ENCODE results near the gene LGALS4.
"Not testable (repeated sequence)": the region's sequence is repeated elsewhere in the genome, so short reads cannot be mapped to it uniquely, and the experiment has no call there.

LGALS4 gene

DNA sequence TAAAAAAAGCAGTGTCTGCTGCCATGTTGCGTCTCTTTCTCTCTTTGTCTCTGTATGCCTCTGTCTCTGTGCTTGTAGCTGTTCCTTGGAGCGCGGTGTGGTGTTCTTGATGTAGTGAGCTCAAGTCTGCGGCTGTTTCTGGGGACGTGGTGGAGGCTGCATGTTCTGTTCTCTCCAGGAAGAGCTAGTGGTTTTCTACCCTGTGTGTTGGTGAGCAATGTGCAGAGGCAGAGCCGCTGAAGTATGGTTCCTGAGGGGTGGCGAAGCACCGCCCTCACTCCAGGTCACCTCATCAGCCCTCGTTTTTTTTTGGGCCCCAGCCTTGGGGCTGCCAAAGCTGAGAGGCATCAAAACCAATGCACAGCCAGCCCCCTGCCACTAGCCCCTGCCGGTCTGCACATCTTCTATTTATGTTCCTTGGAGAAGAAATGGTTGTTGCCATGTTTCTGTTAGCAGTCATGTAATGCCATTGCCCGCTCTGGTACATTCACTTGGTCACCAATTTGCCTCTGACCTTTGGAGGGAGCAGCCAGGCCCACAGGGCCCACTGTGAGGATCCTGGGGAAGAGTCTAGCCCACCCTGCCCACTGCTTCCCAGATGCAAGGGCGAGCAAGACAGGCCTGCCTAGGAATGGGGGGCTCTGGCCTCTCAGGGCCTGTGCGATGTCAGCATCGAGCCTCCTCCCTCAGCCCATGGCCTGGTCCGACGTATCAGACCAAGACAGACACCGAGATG lies 29.9 kb upstream of the LGALS4 start:
- DNase-seq, result peak; percentile 64
- ATAC-seq, result peak; percentile 79

- DNase-seq (no peak), ATAC-seq (no peak)
Measured at GRCh38 chr19:38841787-38842438, 29.2 kb upstream of the LGALS4 start.

- DNase-seq (no peak), ATAC-seq (no peak)
Measured at GRCh38 chr19:38841180-38841766, 28.5 kb upstream of the LGALS4 start.

GRCh38 chr19:38840583-38840968 lies 27.8 kb upstream of the LGALS4 start:
- ATAC-seq, result no peak
- no peak for DNase-seq

GRCh38 chr19:38839816-38840582 lies 27.3 kb upstream of the LGALS4 start:
- ATAC-seq (no peak), DNase-seq (no peak)

DNA sequence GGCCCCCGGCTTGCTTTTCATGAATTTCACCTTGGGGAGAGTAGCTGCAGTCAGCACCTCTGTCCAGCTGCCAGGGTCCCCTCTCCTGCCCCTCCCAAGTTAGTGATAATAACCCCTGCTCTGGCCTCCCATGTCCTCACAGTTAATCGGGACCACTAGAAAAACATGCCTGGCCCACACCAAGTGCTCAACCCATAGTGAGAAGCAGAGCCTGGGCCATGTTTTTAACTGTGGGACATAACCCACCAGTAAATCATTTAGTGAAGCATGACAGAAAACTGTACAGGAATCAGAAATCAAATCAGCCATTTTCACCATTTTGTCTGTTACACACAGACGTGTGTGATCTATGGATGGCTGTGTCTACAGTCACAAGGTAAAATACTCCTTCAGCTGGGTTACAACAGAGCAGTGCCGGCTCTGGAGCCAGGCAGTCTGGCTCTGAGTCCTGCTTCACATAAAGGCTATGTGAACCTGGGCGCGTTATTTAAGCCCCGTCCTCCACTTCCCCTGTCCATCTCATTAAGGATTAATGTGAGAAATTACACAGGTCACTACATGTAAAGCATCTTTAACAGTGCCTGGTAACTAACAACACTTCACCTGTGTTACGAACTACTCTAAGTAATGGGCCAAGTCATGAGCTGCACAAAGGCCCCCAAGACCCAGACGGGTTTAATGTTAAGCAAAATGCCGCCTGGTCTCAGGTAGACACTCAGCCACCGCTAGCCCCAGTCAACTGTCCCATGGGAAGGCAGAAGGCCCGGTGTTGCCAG lies 26.4 kb upstream of the LGALS4 start:
- DNase-seq (no peak), ATAC-seq (no peak)

DNA sequence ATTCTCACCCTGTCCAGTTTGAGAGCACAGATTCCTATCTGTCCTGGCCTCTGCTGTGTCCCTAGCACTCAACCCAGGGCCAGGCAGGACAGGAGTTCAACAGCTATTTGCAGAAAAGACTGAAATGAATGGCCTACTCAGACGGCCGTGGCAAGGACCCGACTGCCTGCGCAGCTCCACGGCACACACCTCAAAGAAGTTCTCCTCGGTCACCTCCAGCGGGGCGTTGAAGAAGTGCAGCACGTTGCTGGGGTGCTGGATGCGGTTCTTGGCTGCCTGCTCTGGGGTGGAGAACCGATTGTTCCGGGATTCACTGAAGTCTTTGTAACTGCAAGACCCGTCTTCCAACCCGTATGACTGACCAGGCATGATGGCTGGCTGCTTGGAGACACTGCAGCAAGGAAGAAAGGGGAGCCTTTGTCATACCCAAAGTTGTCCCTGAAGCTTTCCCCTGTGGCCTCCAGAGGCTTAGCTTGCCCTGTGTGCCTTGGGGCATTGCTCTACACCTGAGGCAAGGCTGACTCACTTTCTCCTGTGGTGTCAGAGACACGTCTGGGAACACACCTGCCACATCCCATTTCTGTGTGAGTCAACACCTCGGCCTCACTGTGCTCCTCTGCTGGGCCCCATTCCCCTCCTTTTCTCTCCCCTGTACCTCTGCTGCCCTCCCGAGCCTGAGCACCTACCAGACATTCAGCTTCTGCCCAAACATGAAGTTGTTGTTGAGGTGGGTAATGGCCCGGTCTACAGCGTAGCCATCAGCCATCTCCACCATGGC lies 25.7 kb upstream of the LGALS4 start:
- peak; percentile 63 for DNase-seq

DNA sequence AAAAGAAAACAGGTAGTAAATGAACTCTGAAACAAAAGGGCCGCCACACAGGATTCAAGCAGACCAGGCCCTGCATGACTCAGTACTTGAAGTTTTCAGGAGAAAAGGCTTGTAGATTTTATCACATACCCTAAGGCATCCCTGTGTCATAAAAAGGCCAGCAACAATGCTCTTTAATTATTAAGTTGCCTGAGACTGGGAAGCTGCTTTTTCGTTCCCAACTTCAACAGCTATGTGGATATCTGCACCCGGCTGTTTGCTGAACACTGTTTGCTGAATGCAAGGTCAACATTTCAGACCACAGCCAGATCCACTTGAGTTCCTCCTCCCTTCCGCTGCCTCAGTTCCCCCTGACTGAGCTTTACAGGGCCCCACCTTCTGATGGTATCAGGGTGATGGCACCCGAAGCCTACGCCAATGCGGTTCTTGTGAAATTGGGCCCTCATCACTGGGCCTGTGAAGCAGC lies 24.9 kb upstream of the LGALS4 start:
- DNase-seq, result no peak
- ATAC-seq, result no peak

More for the DNA sequence above, 25.7 kb upstream of the LGALS4 start:
- peak; percentile 79 for ATAC-seq

- DNase-seq, result no peak
- ATAC-seq, result no peak
Measured at GRCh38 chr19:38836983-38837626, 24.4 kb upstream of the LGALS4 start.

DNA sequence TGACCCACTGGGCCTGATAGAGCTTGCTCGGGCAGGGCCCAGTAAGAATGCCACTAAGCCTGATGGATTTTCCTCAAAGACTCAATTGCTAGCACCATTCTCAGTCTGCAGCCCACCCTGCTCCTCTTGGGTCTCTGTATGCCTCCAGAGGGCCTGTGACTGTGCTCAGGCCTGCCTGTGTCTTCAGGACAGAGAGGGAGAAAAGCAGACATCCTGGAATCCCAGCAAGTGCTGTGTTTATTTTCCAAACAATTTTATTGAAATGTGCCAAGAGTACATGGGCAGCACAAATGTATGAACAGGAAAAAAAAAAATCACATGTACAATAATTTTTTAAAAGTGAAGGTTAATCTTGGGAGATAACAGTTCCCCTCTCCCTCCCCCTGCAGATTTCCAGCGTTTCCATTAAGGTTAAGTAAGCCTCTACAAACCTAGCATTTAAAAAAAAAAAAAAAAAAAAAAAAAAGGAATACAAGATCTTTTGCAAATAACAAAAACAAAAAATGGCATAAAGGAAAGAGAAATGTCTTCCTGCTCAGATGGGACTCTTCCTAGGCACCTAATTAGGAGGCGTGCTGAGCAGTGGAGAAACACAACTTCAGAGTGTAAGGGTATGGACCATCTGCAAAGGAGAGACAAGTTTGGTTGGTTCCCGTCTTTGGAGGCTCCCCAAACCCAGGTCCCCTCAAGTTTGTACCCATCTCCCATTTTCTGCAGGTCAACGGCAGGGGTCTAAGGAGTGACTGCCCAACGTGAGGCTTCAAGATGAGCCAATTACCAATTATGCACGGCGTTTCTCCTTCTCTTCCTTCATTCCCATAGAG lies 23.6 kb upstream of the LGALS4 start:
- DNase-seq, result no peak
- ATAC-seq, result no peak

- ATAC-seq (no peak), DNase-seq (no peak)
Measured at GRCh38 chr19:38834590-38834989, 21.8 kb upstream of the LGALS4 start.

GRCh38 chr19:38834104-38834490 lies 21.4 kb upstream of the LGALS4 start:
- ATAC-seq, result no peak
- no peak for DNase-seq

GRCh38 chr19:38833092-38833425 lies 20.3 kb upstream of the LGALS4 start:
- ATAC-seq, result no peak

DNA sequence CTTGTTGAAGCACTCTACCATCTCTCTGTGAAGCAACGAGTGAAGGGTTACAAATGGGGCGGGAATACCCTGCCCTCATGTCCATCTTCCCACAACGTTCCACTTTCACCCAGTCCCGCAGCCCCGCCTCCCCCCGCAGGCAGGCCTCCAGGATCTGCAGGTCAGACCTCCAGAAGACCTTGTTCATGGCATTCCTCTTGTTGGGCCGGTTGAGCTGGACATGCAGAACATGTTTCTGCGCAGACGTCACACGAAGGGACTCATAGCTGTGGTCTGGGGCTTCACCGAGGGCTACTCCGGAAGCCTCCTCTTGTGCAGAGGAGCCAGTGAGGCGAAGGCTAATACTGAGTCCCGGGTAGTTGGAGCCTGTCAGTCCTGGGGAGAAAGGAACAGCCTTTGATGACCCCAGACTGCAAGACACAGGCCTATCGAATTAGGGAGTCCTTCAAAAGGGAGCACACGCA lies 18.4 kb upstream of the LGALS4 start:
- ATAC-seq, result peak; percentile 55
- peak; percentile 55 for DNase-seq

More at GRCh38 chr19:38833092-38833425, 20.3 kb upstream of the LGALS4 start:
- DNase-seq, result no peak

DNA sequence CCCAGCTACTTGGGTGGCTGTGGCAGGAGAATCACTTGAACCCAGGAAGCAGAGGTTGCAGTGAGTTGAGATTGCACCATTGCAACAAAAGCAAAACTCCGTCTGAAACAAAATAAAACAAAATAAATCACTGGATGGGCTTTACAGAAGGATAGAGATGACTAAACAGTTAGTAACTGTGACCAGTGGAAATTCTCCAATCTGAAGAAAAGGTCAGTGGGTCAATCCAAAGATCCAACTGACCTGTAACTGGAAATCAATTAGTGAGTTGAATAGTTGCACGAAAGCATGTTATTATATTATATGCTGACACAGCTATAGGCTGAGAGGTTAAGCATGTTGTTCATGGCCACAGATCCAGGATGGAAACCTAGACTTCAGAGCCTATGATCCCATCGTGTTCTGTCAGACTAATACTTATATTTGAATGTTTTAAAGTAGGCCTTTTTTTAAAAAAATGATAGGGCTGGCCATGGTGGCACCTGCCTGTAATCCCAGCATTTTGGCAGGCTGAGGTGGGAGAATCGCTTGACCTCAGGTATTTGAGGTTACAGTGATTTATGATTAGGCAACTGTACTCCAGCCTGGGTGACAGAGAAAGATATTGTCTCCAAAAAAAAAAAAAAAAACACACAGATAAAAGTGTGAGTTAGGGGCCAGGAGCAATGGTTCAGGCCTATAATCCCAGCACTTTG lies 17.4 kb upstream of the LGALS4 start:
- no peak for DNase-seq
- ATAC-seq, result no peak

- not testable (repeated sequence) for DNase-seq, ATAC-seq
Measured at GRCh38 chr19:38829203-38829602, 16.5 kb upstream of the LGALS4 start.

GRCh38 chr19:38826856-38827551 lies 14.3 kb upstream of the LGALS4 start:
- ATAC-seq, result no peak

DNA sequence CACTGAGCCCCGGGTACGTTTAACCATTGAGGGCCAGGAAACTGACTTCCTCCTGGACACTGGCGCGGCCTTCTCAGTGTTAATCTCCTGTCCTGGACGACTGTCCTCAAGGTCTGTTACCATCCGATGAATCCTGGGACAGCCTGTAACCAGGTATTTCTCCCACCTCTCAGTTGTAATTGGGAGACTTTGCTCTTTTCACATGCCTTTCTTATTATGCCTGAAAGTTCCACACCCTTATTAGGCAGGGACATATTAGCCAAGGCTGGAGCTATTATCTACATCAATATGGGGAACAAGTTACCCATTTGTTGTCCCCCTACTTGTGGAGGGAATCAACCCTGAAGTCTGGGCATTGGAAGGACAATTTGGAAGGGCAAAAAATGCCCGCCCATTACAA lies 13.2 kb upstream of the LGALS4 start:
- ATAC-seq, DNase-seq: not testable (repeated sequence)

More at GRCh38 chr19:38826856-38827551, 14.3 kb upstream of the LGALS4 start:
- DNase-seq, result no peak
